Left lung (tissue), 10 donors: Measurements from ENCODE around the gene CCDC146. TPM values are rescaled to one million over a fixed set of nuclear protein-coding genes. Genes with fewer than 3 reads are reported as not detected.
"Not testable (repeated sequence)": the region's sequence is repeated elsewhere in the genome, so short reads cannot be mapped to it uniquely, and the experiment has no call there.

Experiments
- ATAC-seq: fragments of 200-7000 bp; cut with Tn5 transposase; one replicate; pipeline ENCODE4 v1.9.1; 2020; ENCODE audit warnings: moderate library complexity
- DNase-seq, 4 donors: peaks; one replicate each; pipeline ENCODE4 v3.0.0-alpha.2; 2013 to 2020
- H3K27ac ChIP-seq, 2 donors: fragments of 200-600 bp; sonication (generic) in 1 of 2; one replicate each; pipeline versions ENCODE4 v1.5.0 to v1.8.0; 2020 to 2021
- H3K27me3 ChIP-seq, 2 donors: fragments of 200-600 bp; sonication (generic) in 1 of 2; one replicate each; pipeline versions ENCODE4 v1.5.0 to v1.8.0; 2020 to 2021
- H3K36me3 ChIP-seq, 2 donors: fragments of 200-600 bp; sonication (generic) in 1 of 2; one replicate each; pipeline versions ENCODE4 v1.5.0 to v1.8.0; 2020 to 2021
- H3K4me1 ChIP-seq, 2 donors: fragments of 200-600 bp; one replicate each; pipeline ENCODE4 v1.8.0; 2021
- H3K4me3 ChIP-seq, 2 donors: fragments of 200-600 bp; sonication (generic) in 1 of 2; one replicate each; pipeline versions ENCODE4 v1.5.0 to v1.8.0; 2020 to 2021; ENCODE audit warnings: mild to moderate bottlenecking in 1 of 2
- H3K9me3 ChIP-seq, 2 donors: fragments of 200-600 bp; sonication (generic) in 1 of 2; one replicate each; pipeline versions ENCODE4 v1.5.0 to v1.8.0; 2020 to 2021
- CTCF ChIP-seq, 2 donors: fragments of 200-600 bp; sonication (generic) in 1 of 2; IDR thresholded peaks; one replicate each; pipeline versions ENCODE4 v1.5.0 to v1.8.0; 2021; ENCODE audit warnings: antibody characterized with exemption in 2 of 2
- intact Hi-C, 2 donors: fragments of 100-400 bp; cut with DNase I; formaldehyde crosslinking; loops; one replicate each; pipeline versions ENCODE4 v1.11.2 to v1.14.2; 2022
- polyA plus RNA-seq, 6 donors: library from polyadenylated mRNA; unstranded; fragments of 120-200 nt; gene quantifications; one replicate each; pipeline ENCODE4 v1.2.1, GENCODE V29; 2013; ENCODE audit not compliant: insufficient read length in 6 of 6
- total RNA-seq, 2 donors: library from RNA; stranded (reverse); fragmentation: NEBNext Ultra II Directional; extraction: Animal tissue kit (Norgen Biotek cat#: 25700); gene quantifications; one replicate each; pipeline ENCODE4 v1.2.1, GENCODE V29; 2021
- donor health status: DM: no; HTN: yes; CAD: no.
- donor health status: DM: no; HTN: no; CAD: no.

The CCDC146 gene
- total and polyA plus RNA-seq, 8 donors, result 3.9 to 29.8 (median 18.7) TPM

GRCh38 chr7:77266291-77266794 is 143.9 kb downstream of the CCDC146 start:
- no peaks in the 10 kb centered on the region for H3K36me3 ChIP-seq
- no peak overlapping the region for H3K4me3 ChIP-seq
- TF ChIP-seq CTCF (IDR thresholded peaks at IDR 0.05), result no peak
- H3K27ac ChIP-seq, result no peak overlapping the region
- H3K9me3 ChIP-seq, result no peaks in the 10 kb centered on the region
- DNase-seq (no peak), ATAC-seq (no peak)
- H3K27me3 ChIP-seq, result no peaks in the 10 kb centered on the region
- intact Hi-C loops, result no loop called here
- peaks cover 4 to 13% of the 10 kb centered on the region in 2 donors for H3K4me1 ChIP-seq

GRCh38 chr7:77269360-77270093 is 147.1 kb downstream of the CCDC146 start:
- H3K4me3 ChIP-seq, result no peak overlapping the region
- no peaks in the 10 kb centered on the region for H3K9me3 ChIP-seq
- DNase-seq (peak in 2 of 4 donors; percentile 9 to 64), ATAC-seq (peak; percentile 90)
- peak overlapping the region; percentile 5 to 76 for H3K27ac ChIP-seq
- peaks cover 9 to 13% of the 10 kb centered on the region in 2 donors for H3K4me1 ChIP-seq
- intact Hi-C loops, result no loop called here
- TF ChIP-seq CTCF (IDR thresholded peaks at IDR 0.05), result no peak
- no peaks in the 10 kb centered on the region for H3K27me3 ChIP-seq
- H3K36me3 ChIP-seq, result no peaks in the 10 kb centered on the region

- DNase-seq, result no peak
- Histone ChIP-seq H3K36me3 (no peaks in the 10 kb centered on the region), H3K4me3 (no peak overlapping the region), H3K27ac (peak overlapping the region; percentile 5 to 76), H3K9me3 (no peaks in the 10 kb centered on the region), H3K27me3 (no peaks in the 10 kb centered on the region), H3K4me1 (peaks cover 9 to 13% of the 10 kb centered on the region in 2 donors)
- ATAC-seq, result peak; percentile 36
- no peak for TF ChIP-seq CTCF (IDR thresholded peaks at IDR 0.05)
- intact Hi-C loops, result no loop called here
Measured at GRCh38 chr7:77270094-77270480, 147.7 kb downstream of the CCDC146 start.

GRCh38 chr7:77271766-77272165 is 149.4 kb downstream of the CCDC146 start:
- ATAC-seq, result peak; percentile 79
- intact Hi-C loops, result no loop called here
- peaks cover 9 to 19% of the 10 kb centered on the region in 2 donors for H3K4me1 ChIP-seq
- TF ChIP-seq CTCF (IDR thresholded peaks at IDR 0.05), result no peak
- no peaks in the 10 kb centered on the region for H3K27me3 ChIP-seq
- H3K27ac ChIP-seq, result peak overlapping the region in 1 of 2 donors; percentile 47
- no peak overlapping the region for H3K4me3 ChIP-seq
- DNase-seq, result peak in 1 of 4 donors; percentile 34
- no peaks in the 10 kb centered on the region for H3K9me3 ChIP-seq
- H3K36me3 ChIP-seq, result no peaks in the 10 kb centered on the region

DNA sequence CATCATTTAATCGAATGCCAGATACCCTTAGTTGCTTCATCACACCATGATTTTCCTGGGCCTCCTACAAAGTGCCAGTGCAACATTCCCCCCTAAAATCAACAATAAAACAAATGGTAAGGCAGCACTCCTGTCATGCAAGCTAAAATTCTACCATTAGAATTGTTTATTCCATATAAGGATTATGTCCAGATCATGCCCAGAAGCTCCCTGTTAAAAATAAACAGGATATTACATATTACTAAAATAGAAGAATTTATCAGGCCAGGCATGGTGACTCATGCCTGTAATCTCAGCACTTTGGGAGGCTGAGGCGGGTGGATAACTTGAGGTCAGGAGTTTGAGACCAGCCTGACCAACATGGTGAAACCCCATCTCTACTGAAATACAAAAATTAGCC is 153.2 kb downstream of the CCDC146 start:
- H3K4me3 ChIP-seq, DNase-seq, H3K4me1 ChIP-seq, intact Hi-C loops, H3K27me3 ChIP-seq, H3K36me3 ChIP-seq, H3K9me3 ChIP-seq, ATAC-seq, H3K27ac ChIP-seq: not testable (repeated sequence)
